ENCODE data around the gene ATP10A.

GRCh38 chr15:25912035-25912434, 48.9 kb upstream of the ATP10A start:
- TF ChIP-seq, protein P1, sequence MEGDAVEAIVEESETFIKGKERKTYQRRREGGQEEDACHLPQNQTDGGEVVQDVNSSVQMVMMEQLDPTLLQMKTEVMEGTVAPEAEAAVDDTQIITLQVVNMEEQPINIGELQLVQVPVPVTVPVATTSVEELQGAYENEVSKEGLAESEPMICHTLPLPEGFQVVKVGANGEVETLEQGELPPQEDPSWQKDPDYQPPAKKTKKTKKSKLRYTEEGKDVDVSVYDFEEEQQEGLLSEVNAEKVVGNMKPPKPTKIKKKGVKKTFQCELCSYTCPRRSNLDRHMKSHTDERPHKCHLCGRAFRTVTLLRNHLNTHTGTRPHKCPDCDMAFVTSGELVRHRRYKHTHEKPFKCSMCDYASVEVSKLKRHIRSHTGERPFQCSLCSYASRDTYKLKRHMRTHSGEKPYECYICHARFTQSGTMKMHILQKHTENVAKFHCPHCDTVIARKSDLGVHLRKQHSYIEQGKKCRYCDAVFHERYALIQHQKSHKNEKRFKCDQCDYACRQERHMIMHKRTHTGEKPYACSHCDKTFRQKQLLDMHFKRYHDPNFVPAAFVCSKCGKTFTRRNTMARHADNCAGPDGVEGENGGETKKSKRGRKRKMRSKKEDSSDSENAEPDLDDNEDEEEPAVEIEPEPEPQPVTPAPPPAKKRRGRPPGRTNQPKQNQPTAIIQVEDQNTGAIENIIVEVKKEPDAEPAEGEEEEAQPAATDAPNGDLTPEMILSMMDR (IDR thresholded peaks at IDR 0.05): no peak
- no peak for TF ChIP-seq POLR2A (IDR thresholded peaks at IDR 0.05)
